ENCODE results near the gene ITPK1.

- TF ChIP-seq CTCF (tag by site-specific recombination; IDR thresholded peaks at IDR 0.05) (no peak), ZNF26 (tag by site-specific recombination; IDR thresholded peaks at IDR 0.05) (no peak), REST (tag by site-specific recombination; IDR thresholded peaks at IDR 0.05) (no peak), ZNF280D (tag by site-specific recombination; IDR thresholded peaks at IDR 0.05) (no peak), ZBTB44 (tag by site-specific recombination; IDR thresholded peaks at IDR 0.05) (no peak), ZNF24 (tag by site-specific recombination; IDR thresholded peaks at IDR 0.05) (no peak), PRDM1 (tag by site-specific recombination; IDR thresholded peaks at IDR 0.05) (no peak), ZBTB26 (tag by site-specific recombination; optimal IDR thresholded peaks at IDR 0.05) (no peak), ZNF302 (tag by site-specific recombination; IDR thresholded peaks at IDR 0.05; ENCODE audit: low read depth) (no peak), HIC1 (tag by site-specific recombination; IDR thresholded peaks at IDR 0.05) (no peak), ZSCAN5A (tag by site-specific recombination; IDR thresholded peaks at IDR 0.05) (no peak), ZNF692 (tag by site-specific recombination; IDR thresholded peaks at IDR 0.05) (no peak), ZSCAN18 (tag by site-specific recombination; IDR thresholded peaks at IDR 0.05) (no peak), ZNF521 (tag by site-specific recombination; IDR thresholded peaks at IDR 0.05) (no peak)
These were observed 97.8 kb downstream of the ITPK1 start for GRCh38 chr14:93017898-93018297.
